GM19455 (cell line): ENCODE measurements around the gene PFKM.

Experiments used
- ATAC-seq: cut with Tn5 transposase; IDR thresholded peaks from one replicate; pipeline ENCODE4 v1.9.1; 2021; ENCODE audit not compliant: unreplicated experiment

The PFKM gene

DNA sequence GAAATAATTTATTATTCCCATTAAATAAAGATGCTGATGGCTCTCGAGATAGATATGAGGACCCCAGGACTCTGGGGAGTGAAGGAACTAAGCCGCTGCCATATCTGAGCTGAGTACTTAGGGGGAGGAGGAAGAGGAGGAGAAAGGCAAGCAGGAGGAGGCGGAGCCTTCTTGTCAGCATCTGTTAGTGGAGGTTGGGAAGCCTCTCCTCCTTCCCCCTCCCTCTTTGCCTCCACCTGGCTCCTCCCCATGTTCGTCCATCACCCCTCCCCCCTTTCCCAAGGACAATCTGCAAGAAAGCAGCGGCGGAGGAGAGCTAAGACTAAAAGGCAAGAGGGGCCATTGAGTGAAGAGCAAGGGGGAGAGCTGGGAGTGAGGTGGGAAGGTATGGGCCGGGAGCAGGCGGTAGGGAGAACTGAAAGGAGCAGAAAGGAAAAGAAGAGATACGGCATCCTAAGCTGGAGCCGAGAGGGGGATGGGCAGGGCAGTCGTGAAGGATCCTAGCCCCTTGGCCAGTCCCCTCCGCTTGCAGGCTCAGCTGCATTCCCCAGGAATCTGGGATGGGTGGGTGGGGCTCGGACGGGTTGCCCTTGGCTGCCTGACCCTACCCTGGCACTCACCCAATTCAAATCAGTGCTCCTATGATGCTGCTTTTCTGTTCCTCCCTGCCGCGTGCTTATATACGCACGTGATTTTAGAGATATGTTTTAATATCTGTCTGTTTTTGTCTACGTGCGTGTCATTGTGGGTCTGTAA lies at the start of gene PFKM:
TSS of gene PFKM (plus strand) at position 287 of the 756 bp plus-strand sequence. CDS start 3,411 bp downstream, outside the sequence.
- peak; percentile 100 for ATAC-seq

DNA sequence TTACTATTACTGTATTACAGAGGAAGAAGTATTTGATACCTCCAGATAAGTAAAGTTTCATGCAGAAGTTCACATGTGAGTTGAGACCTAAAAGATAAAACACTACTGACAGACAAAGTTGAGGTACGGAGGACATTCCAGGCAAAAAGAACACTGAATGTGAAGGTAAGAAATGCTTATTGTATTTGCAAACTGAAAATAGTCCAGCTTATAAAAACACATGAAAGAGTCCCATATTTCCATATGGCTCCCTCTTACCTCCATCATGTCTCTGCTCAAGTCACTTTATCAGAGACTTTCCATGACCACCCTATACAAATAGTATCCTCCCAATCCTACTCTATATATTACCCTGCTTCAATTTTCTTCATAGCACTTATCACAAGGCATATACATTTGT lies 49.1 kb upstream of the PFKM start:
- no peak for ATAC-seq

DNA sequence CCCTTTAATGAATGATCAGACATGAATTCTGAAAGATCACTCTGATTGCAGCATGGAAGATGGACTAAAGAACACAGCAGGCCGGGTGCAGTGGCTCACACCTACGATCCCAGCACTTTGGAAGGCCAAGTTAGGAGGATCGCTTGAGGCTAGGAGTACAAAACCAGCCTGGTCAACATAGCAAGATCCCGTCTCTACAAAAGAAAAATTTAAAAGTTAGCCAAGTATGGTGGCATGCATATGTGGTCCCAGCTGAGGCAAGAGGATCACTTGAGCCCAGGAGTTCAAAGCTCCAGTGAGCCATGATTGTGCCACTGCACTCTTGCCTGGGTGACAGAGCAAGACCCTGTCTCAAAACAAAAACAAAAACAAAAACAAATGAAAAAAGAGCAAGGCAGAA lies 48.4 kb upstream of the PFKM start:
- ATAC-seq, result no peak

DNA sequence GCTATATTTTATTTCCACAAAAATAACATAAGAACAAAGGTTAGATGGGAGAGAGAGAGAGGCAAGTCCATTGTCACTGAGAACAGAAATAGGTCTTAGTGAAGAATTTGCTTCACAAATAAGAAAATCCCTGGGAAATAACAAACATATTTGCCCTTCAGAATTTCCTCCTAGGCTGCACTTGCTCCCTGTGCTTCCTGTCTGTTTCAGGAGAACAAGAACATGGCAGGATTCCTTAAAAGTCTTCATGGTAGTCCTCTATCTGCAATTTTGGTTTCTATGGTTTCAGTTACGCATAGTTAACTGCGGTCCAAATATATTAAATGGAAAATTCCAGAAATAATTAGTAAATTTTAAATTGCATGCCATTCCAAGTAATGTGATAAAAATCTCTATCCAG lies 47.4 kb upstream of the PFKM start:
- ATAC-seq, result no peak

DNA sequence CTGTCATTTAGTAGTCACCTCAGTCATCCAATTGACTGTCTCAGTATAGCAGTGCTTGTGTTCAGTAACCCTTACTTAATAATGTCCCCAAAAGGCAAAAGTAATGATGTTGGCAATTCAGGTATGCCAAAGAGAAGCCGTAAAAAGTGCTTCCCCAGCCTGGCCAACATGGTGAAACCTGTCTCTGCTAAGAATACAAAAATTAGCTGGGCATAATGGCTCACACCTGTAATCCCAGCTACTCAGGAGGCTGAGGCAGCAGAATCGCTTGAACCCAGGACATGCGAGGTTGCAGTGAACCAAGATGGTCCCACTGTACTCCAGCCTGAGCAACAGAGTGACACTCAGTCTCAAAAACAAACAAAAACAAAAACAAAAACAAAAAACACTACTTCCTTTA lies 46.9 kb upstream of the PFKM start:
- no peak for ATAC-seq

DNA sequence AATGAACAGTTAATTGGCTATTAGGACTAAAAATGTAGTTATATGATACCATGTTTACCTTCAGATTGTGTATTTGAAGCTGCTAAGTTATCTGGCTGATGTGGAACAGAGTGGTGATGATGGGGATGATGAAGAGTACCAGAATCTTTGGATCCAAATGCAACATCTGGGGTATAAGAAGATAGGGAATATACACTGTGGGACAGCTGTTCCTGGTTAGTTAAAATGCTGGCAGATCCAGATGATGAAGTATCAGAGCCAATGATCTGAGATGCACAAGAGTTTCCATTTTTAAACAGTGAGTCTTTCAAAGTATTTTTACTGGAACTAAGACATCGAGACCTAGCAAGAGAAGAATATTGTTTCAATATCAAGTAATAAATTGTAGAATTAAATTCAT lies 44.9 kb upstream of the PFKM start:
- no peak for ATAC-seq

DNA sequence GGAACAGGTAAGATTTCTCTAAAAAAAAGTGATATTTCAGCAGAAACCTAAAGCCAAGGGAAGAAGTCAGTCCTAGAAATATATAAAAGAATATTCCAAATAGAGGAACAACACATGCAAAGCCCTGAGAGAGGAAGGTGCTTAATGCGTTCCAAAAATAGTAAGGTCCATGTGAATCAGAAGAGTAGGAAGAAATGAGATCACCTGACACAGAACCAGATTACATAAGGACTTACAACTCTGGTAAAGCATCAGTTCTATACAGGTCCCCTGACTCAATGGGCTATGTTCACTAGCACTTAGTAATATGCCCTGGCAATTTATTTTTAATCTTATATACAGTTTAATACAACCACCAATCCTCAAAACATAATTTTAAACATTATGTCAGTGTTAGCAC lies 43.3 kb upstream of the PFKM start:
- ATAC-seq, result no peak

DNA sequence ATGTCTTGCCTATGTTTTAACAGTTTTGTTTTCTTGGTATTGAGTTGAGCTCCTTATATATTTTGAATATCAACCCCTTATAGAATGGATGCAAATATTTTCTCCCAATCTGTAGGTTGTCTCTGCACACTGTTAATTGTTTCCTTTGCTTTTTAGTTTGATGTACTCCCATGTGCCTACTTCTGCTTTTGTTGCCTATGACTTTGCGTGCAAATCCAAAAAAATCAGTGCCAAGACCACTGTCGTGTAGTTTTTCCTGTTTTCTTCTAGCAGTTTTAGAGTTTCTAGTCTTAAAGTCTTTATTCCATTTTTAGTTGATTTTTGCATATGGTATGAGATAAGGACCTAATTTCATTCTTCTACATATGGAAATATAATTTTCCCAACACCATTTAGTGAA lies 42.1 kb upstream of the PFKM start:
- no peak for ATAC-seq

DNA sequence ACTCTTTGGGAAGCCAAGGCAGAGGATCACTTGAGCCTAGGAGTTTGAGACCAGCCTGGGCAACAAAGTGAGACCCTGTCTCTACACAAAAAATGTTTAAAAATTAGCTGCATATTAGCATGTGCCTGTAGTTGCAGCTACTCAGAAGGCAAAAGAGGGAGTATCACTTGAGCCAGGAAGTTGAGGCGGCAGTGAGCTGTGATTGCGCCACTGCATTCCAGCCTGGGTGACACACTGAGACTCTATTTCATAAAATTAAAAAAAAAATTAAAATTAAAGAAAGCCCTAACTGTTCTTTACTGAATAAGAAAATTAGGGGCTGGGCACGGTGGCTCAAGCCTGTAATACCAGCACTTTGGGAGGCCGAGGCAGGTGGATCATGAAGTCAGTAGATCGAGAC lies 40.3 kb upstream of the PFKM start:
- no peak for ATAC-seq

DNA sequence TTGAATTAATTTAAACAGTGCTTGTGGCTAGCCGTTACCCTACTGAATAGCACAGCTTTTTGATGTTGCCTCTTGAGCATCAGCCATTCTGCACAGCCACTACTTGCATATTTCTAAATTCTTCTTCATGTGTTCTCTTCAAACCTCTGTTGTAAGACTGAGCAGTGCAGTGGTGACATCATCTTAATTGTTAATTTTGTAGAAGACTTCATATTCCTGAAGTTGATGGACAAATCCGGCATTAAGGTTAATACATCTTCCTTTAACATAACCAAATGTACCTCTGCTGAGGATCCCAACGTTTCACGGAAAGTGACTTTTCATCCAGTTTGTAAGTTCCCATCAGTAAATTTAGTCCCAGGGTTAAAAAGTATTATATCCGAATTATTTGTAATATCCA lies 38.9 kb upstream of the PFKM start:
- ATAC-seq, result no peak

DNA sequence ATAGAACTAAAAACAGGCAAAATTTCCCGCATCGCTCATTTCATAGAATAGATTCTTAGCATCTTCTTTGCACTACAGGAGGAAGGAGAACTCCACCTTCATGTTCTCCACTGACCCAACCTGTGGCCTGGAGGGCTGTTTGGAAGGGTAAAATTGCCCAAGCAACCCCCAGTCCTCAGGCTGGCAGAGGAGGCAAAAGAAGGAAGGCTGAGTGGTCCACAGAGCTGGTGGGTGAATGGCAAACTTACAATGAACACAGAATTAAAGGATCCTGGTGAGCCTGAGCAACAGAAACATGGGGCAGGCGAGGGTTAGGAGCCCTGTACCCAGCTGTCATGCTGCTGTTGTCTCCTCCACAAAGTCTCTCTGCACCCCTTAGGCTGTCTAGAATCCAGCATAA lies 38.3 kb upstream of the PFKM start:
- no peak for ATAC-seq

DNA sequence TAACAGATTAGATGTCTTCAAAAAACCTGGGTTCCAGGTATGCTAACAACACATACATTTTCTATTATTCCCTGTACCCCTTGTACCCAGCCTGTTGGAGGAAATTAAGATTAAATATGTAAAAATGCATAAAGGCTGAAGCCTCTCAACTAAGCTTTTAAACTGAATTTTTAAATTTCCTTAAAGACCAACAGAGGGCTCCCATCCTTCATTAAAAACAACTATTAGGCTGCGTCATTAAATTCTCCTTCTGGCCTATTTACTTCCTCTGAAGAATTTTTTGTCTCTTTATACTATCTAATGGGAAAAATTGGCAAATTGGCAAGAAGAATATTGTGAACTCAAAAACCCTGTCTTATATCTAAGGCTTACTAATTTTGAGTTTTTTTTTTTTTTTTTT lies 35.1 kb upstream of the PFKM start:
- ATAC-seq, result no peak

DNA sequence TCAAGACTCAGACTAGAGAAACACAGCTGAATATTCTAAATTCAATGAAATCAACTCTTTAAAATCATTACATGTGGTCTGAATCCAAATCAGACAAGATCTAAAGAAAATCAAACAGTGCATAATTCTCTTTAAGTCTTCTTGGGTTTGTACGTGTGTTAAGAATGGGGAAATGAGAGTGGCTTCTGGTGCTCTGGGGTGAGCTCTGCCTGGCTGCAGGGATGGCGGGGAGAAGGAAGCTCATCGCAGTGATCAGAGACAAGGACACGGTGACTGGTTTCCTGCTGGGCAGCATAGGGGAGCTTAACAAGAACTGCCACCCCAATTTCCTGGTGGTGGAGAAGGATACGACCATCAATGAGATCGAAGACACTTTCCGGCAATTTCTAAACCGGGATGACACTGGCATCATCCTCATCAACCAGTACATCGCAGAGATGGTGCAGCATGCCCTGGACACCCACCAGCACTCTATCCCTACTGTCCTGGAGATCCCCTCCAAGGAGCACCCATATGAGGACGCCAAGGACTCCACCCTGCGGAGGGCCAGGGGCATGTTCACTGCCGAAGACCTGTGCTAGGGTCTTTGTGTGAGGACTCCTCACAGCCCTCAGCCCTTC lies 34.2 kb upstream of the PFKM start:
- no peak for ATAC-seq

DNA sequence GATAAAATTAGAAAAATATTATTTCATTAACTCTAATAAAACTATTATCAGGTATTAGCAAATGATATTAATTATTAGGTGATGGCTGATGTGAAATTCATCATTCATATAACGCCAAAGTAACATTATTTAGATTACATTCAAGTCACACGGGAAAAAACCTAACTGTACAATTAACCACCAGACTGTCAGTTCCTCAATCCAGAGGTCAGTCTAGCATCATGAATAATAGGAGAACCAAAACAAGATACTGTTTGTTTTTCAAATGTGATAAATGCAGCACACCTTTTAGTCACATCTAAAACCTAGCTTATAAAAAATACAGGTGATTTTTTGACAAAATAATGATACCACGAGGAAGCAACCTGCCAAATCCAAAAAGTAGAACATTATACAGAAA lies 32.8 kb upstream of the PFKM start:
- no peak for ATAC-seq

DNA sequence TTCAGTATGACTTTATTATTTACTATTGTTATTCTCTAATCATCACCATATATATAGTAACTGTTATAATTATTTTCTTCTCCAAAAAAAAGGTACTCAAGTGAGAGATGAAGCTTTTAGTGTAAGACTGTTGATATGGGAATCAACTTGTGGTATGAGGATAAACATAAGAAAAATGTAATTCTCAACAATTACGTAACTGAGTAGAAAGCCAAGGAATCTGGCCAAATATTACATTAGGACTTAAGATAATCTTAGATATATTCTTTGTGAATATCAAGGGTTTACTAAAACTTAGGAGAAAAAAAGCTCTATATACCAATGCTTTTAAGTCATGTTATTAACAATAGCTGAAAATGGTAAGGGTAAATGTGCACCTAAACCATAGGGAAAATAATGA lies 26.6 kb upstream of the PFKM start:
- ATAC-seq, result no peak

DNA sequence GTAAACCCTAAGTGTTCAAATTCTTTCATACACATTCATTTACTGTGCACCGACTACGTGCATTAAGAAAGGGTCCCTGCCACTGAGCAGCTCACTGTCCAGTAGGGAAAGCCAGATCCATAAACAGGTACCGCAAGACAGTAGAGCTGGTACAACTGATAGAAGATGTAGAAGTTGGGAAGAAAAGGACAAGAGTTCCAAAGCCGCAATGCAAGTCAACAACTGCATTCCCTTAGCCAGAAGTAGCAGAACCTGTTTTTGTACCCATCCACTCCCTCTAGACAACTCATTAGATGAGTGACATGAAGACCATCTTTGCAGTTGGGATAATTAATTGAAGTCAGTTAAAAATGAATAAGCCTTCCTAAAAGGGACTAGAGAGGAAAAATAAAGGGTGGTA lies 14.6 kb upstream of the PFKM start:
- no peak for ATAC-seq

DNA sequence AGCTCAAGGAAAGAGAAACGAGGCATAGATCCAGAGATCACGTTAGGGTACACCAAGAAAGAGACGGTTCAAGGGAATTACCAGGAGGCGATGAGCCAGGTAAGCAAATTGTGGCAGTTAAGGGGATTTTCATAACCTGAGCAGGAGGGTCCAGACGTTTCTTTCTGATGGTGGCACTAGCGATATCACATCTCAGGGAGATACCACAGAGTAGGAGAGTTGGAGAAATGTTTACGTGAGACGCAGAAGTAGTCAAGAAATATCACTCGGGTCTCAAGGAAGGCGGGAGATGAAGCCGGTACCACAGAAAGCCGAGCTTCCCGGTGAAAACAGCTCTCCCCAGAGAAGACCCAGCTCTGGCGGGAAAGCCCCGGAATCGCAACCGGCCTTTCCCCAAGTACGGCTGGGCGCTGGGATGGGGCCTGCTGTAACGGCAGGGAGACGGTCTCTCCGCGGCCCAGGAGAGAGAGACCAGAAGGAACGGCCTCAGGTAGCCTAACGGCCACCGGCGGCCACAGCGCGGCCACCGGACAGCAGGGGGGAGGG lies 13.8 kb upstream of the PFKM start:
- peak; percentile 28 for ATAC-seq

DNA sequence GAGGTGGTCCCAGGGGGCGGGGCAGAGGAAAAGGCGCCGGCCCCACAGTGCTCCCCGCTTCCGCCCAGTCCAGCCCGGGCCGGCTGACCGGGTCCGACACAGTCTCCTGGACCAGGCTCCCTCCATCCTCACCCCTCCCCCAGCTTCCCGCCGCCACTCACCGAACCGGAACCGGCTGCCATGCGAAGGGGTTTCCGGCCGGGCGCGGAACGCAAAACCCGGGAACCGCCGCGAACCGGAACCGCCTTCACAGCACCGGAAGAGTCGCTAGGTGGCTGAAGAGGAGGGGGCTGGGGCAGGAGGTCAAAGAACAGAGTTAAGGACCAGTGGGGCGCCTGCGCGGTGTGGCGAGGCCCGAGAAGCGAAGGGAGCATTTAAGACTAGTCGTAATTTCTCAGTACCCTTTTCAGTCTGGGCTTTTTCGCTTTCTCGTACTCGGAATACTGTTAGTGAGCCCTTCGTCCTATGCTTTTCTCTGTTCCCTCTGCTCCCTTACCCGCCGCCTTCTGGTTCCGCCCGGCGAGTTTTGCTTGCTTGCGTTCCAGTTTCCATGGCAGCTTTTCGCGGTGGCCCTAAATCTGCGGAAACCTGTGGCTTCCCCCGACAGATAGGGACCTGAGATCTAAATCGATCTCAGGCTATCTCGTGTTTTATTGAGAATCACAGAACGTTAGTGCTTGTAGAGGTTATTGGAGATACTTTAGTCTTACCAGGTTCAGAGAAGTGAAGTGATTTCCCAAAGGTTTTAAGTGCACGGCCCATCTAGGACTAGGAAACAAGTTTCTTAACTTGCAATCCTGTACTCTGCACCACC lies 13.1 kb upstream of the PFKM start, which contains the start of gene SENP1:
TSS of gene SENP1 (minus strand) at position 213 of the 814 bp plus-strand sequence. CDS start 4,607 bp downstream, outside the sequence.
- peak; percentile 66 for ATAC-seq

DNA sequence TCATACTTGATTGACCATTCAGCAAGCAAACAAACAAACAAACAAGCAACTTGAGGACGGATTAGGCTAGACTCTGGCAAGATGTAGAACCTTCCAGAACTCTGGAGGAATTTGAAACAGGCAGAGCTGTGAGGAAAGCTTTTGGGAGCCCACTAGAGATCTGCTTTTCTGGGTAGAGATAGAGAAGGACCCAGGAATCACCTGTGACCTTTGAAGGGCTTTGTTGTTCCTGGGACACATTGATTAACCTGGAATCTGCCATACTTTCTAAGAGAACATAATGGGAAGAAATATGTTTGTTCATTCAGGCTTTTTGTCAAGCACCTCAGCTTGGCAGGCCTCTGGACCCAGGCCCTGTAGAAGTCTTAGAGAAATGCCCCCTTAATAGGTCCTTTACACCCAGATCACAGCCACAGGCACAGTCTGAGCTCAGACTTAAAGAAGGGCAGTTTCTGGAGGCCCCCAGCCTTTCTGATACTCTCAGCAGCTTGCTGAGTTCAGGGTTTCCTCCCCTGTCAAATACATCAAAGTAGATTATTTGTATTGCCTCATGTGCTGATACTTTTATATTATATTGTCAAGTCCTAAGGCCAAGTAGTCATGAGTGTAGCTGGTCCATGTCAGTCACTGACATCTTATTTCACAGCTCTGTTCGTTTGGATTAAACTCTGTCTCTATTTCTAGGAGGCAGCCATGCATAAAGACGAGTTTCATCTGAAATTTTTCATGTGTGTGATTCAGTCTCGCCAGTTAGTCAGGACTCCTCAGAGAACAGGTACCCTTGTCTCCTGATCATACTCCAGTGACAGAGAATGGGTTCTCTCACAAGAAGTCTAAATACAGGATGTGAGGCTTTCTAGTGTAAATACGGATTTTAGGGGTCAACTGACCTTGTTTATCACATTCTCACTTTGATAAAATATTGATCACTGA lies 12.2 kb upstream of the PFKM start:
- ATAC-seq, result no peak

DNA sequence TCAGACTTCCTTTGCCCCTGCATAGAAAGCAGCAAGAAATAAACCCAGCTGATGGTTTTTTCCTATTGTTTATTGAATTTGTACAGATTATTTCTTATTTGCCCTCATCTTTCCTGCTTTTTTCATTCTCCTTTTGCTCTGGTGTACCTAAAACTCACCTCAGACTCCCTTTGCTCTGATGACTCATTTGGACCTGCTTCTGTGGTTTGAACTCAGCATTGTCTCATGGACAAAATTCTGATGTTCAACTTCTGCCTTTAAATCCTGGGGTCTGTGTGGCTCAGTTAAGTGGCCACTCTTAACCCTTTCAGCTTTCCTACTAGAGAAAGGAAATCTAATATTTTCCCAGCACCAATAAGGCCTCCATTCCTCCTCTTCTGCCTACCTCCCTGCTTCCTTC lies 9.7 kb upstream of the PFKM start:
- no peak for ATAC-seq
